WERI-Rb-1 (cell line): ENCODE results near the gene SERPINA5.

Source experiments
- DNase-seq: peaks from one replicate; pipeline ENCODE4 v3.0.0-alpha.2; 2020
- H3K27ac ChIP-seq: fragments of 250-450 bp; sonication (Bioruptor Pico); 2 replicates; pipeline ENCODE4 v1.5.1; 2020; ENCODE audit warnings: mild to moderate bottlenecking, moderate library complexity
- H3K27me3 ChIP-seq: fragments of 250-450 bp; sonication (Bioruptor Pico); 2 replicates; pipeline ENCODE4 v1.5.1; 2021; ENCODE audit warnings: mild to moderate bottlenecking, low read depth, moderate library complexity; ENCODE audit not compliant: insufficient read depth, severe bottlenecking
- H3K36me3 ChIP-seq: fragments of 250-450 bp; sonication (Bioruptor Pico); 2 replicates; pipeline ENCODE4 v1.5.1; 2020; ENCODE audit warnings: mild to moderate bottlenecking, moderate library complexity
- H3K4me3 ChIP-seq: 2 replicates; pipeline ENCODE4 v1.5.1; 2011; ENCODE audit warnings: low read depth, mild to moderate bottlenecking, control low read depth, low read length
- H3K9me3 ChIP-seq: fragments of 250-450 bp; sonication (Bioruptor Pico); 2 replicates; pipeline ENCODE4 v1.5.1; 2021; ENCODE audit warnings: mild to moderate bottlenecking, moderate library complexity; ENCODE audit not compliant: severe bottlenecking
- TF ChIP-seq, protein P1 (sequence below): IDR thresholded peaks from 2 replicates; pipeline ENCODE4 v1.5.1; 2011; ENCODE audit warnings: low read depth, mild to moderate bottlenecking, control low read depth, inconsistent platforms, low read length

Gene SERPINA5

DNA sequence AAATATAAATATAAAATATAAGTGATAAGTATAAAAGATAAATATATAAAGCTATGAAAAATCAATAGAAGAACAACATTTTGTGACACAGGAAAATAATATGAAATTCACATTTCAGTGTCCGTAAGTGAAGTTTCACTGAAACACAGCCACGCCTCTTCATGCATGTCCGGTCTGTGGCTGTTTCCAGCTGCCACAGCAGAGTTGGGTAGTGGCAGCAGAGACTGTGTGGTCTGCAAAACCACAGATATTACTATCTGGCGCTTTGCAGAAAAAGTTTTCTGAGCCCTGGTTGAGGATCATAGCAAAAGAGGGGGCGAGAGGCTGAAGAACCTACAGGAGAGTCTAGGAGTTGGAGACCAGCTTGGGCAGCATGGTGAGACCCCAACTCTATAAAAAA, 19.2 kb upstream of the SERPINA5 start:
- Histone ChIP-seq H3K36me3 (no peaks in the 10 kb centered on the region), H3K4me3 (no peak overlapping the region), H3K9me3 (no peaks in the 10 kb centered on the region), H3K27ac (no peak overlapping the region), H3K27me3 (peaks cover 80% of the 10 kb centered on the region)
- DNase-seq = no peak
- TF ChIP-seq, protein P1, sequence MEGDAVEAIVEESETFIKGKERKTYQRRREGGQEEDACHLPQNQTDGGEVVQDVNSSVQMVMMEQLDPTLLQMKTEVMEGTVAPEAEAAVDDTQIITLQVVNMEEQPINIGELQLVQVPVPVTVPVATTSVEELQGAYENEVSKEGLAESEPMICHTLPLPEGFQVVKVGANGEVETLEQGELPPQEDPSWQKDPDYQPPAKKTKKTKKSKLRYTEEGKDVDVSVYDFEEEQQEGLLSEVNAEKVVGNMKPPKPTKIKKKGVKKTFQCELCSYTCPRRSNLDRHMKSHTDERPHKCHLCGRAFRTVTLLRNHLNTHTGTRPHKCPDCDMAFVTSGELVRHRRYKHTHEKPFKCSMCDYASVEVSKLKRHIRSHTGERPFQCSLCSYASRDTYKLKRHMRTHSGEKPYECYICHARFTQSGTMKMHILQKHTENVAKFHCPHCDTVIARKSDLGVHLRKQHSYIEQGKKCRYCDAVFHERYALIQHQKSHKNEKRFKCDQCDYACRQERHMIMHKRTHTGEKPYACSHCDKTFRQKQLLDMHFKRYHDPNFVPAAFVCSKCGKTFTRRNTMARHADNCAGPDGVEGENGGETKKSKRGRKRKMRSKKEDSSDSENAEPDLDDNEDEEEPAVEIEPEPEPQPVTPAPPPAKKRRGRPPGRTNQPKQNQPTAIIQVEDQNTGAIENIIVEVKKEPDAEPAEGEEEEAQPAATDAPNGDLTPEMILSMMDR = no peak

DNA sequence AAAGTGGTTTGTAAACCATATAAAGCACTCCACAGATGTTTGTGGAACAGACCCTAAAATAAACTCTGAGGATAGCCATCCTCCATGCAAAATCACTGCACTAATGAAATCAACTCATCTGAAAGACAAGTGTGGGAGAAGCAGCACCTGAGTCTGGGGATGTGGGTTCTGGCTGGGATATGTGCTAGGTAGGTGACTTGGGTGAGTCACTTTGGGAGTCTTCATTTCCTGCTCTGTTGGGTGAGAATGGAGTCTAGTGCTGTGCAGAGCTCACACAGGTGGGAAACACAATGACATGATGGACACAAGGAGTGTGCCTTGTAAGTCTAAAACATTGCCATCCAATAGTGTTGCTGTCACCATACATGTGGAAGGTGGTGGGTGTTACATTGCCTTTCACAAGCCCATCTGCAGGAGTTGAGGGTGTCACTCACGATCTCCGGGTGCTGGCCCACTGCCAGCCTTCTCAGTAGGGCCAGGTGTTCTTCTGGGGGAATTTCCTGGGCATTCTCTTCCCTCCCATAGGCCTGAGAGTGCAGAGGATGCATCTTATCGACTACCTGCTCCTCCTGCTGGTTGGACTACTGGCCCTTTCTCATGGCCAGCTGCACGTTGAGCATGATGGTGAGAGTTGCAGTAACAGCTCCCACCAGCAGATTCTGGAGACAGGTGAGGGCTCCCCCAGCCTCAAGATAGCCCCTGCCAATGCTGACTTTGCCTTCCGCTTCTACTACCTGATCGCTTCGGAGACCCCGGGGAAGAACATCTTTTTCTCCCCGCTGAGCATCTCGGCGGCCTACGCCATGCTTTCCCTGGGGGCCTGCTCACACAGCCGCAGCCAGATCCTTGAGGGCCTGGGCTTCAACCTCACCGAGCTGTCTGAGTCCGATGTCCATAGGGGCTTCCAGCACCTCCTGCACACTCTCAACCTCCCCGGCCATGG, 18.0 kb upstream of the SERPINA5 start:
- no peak overlapping the region for H3K27ac ChIP-seq
- no peak for DNase-seq
- no peak overlapping the region for H3K4me3 ChIP-seq
- H3K27me3 ChIP-seq = peaks cover 83% of the 10 kb centered on the region
- no peaks in the 10 kb centered on the region for H3K9me3 ChIP-seq
- TF ChIP-seq, protein P1 = no peak
- no peaks in the 10 kb centered on the region for H3K36me3 ChIP-seq

DNA sequence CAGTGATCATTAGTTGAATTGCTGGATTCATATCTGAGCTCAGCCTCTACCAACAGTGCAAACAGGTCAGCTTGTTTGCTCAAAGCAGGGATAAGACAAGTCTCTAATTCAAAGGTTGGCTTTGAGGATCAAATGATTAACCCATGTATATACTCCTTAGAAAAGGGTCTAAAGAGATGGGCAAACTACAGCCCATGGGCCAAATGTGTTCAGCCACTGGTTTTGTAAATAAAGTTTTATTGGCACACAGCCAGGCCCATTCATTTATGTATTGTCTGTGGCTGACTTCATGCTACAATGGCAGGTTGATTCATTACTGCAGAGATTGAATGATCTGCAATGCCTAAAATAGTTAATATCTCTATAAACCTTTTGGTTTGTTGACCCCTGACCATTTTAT, 16.8 kb upstream of the SERPINA5 start:
- TF ChIP-seq, protein P1 = no peak
- peaks cover 81% of the 10 kb centered on the region for H3K27me3 ChIP-seq
- H3K4me3 ChIP-seq = no peak overlapping the region
- DNase-seq = no peak
- no peaks in the 10 kb centered on the region for H3K9me3 ChIP-seq
- no peaks in the 10 kb centered on the region for H3K36me3 ChIP-seq
- H3K27ac ChIP-seq = no peak overlapping the region

DNA sequence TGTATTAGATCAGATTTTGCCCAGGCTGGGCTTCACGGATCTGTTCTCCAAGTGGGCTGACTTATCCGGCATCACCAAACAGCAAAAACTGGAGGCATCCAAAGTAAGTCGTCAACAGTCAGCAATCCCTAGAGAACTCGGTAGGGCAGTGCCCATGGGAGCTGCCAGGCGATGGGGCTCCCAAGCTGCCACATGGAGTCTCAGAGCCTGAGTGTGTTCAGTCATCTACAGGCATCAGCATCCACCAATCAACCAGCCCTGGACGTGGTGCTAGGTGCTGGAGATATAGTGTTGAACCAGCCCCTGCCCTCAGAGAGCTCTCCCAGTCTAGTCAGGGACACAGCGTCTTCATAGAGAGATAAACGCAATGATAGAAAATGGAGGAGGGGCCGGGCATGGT, 13.0 kb upstream of the SERPINA5 start:
- TF ChIP-seq, protein P1 = no peak
- no peak overlapping the region for H3K27ac ChIP-seq
- no peaks in the 10 kb centered on the region for H3K9me3 ChIP-seq
- H3K4me3 ChIP-seq = no peak overlapping the region
- no peak for DNase-seq
- H3K27me3 ChIP-seq = peaks cover 79% of the 10 kb centered on the region
- no peaks in the 10 kb centered on the region for H3K36me3 ChIP-seq

DNA sequence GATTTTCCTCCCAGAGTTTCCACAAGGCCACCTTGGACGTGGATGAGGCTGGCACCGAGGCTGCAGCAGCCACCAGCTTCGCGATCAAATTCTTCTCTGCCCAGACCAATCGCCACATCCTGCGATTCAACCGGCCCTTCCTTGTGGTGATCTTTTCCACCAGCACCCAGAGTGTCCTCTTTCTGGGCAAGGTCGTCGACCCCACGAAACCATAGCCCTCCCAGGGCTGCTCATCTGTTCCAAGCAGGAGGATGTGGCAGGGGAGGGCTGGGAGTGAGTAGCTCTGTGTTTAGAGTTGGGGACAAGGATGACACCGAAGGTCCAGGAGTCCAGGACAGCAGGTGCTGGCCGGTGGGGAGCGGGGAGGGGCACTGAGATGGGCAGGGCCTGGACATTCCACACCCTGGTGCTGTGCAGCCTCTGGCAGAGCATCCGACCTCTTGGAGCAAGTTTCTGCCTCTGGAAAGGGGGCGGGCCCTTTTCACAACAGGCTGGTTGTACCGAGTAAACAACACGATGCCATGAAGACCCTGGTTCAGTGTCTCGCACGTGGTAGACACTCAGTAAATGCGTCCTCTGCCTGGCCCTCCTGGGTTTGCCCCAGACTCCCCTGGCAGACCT, 11.7 kb upstream of the SERPINA5 start:
- DNase-seq = no peak
- Histone ChIP-seq H3K36me3 (no peaks in the 10 kb centered on the region), H3K27ac (no peak overlapping the region), H3K27me3 (peaks cover 82% of the 10 kb centered on the region), H3K4me3 (no peak overlapping the region), H3K9me3 (no peaks in the 10 kb centered on the region)
- TF ChIP-seq, protein P1 = no peak
